GM21786 (cell line): ENCODE data around the gene RNU5D-1.
A peak's percentile ranks its signal among the peaks of the same experiment; 100 is the strongest.

Source experiments
- ATAC-seq: cut with Tn5 transposase; IDR thresholded peaks from one replicate; pipeline ENCODE4 v1.9.1; 2021; ENCODE audit not compliant: unreplicated experiment

Gene RNU5D-1

GRCh38 chr1:44733365-44733764 lies 2.4 kb upstream of the RNU5D-1 start:
- no peak for ATAC-seq

- no peak for ATAC-seq
Observed at GRCh38 chr1:44724955-44725698, 5.8 kb downstream of the RNU5D-1 start.

GRCh38 chr1:44724296-44724954 lies 6.5 kb downstream of the RNU5D-1 start:
- ATAC-seq: no peak

GRCh38 chr1:44723496-44724295 lies 7.3 kb downstream of the RNU5D-1 start:
- ATAC-seq: peak; percentile 36

- no peak for ATAC-seq
Observed at GRCh38 chr1:44723064-44723463, 7.9 kb downstream of the RNU5D-1 start.

- ATAC-seq: peak; percentile 72
Observed at GRCh38 chr1:44721485-44722361, 9.2 kb downstream of the RNU5D-1 start.

- no peak for ATAC-seq
Observed at GRCh38 chr1:44720281-44720680, 10.7 kb downstream of the RNU5D-1 start.

- no peak for ATAC-seq
Observed at GRCh38 chr1:44719318-44719717, 11.7 kb downstream of the RNU5D-1 start.

- ATAC-seq: no peak
Observed at GRCh38 chr1:44718091-44718490, 12.9 kb downstream of the RNU5D-1 start.

GRCh38 chr1:44717653-44718052 lies 13.3 kb downstream of the RNU5D-1 start:
- no peak for ATAC-seq

GRCh38 chr1:44717156-44717555 lies 13.8 kb downstream of the RNU5D-1 start:
- ATAC-seq: no peak

GRCh38 chr1:44714944-44715571 lies 15.9 kb downstream of the RNU5D-1 start:
- peak; percentile 43 for ATAC-seq

GRCh38 chr1:44714532-44714931 lies 16.4 kb downstream of the RNU5D-1 start:
- ATAC-seq: no peak

GRCh38 chr1:44713321-44713781 lies 17.6 kb downstream of the RNU5D-1 start:
- ATAC-seq: peak; percentile 73

- ATAC-seq: no peak
Observed at GRCh38 chr1:44707959-44708831, 22.8 kb downstream of the RNU5D-1 start.

- ATAC-seq: no peak
Observed at GRCh38 chr1:44707112-44707881, 23.7 kb downstream of the RNU5D-1 start.

- ATAC-seq: no peak
Observed at GRCh38 chr1:44705938-44706337, 25.0 kb downstream of the RNU5D-1 start.

GRCh38 chr1:44705470-44705869 lies 25.5 kb downstream of the RNU5D-1 start:
- ATAC-seq: no peak
